Measurements from ENCODE around the gene DUS2. TPM values are rescaled to one million over a fixed set of nuclear protein-coding genes. Genes with fewer than 3 reads are reported as not detected.
"Not testable (repeated sequence)": the region's sequence is repeated elsewhere in the genome, so short reads cannot be mapped to it uniquely, and the experiment has no call there.

Gene DUS2
- total RNA-seq = 24.8 and 27.8 TPM in 2 replicates

DNA sequence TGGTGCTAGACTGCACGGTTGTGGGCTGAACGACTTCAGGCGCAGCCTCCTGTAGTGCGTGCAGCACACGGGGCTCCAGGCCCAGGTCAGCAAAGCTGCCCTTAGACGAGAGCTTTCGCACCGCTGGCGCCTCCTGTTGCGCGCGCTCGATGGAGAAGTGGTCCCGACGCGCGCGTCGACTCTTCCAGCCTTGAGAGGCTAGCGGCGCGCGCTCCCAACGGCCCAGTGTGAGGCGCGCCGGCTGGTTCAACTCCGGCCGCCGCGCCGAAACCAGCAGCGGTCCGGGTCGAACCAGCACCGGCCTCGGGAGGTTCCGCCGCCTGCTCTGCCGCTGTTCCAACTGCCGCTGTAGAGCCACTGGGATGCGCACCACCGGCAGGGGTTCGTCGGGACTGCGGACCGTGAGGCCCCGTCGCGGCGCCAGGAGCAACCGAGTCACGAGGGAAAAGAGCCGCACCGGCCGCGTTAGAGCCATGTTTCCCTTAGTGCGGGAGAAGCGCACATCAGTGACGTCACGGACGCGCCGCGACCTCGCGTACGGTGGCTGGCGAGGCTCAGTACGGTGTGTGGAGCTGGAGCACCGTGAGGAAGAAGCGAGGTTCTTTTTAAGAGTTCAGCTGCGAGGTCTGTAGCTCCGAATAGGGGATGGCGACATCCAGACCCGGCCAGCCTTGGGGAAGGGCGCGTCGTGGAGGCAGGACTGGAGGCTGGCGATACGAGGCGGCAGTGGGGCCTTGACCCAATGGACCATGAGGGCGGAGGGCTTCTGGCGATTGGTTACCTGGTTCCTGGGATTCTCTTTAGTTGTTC is at the start of gene DUS2, which contains the start of gene DDX28:
TSS of gene DUS2 (plus strand) at position 557 of the 810 bp plus-strand sequence. CDS start 14,740 bp downstream, outside the sequence.
TSS of gene DDX28 (minus strand) at position 505 of the 810 bp plus-strand sequence. CDS start at position 475, 30 bp downstream.
- intact Hi-C loops (cut with micrococcal nuclease) = loop anchor here (1.0 to 5.0 kb wide), 8 partner anchors 18 to 216 kb away; partner anchors contain the start of genes NFATC3, PSKH1, RANBP10 and TSNAXIP1

DNA sequence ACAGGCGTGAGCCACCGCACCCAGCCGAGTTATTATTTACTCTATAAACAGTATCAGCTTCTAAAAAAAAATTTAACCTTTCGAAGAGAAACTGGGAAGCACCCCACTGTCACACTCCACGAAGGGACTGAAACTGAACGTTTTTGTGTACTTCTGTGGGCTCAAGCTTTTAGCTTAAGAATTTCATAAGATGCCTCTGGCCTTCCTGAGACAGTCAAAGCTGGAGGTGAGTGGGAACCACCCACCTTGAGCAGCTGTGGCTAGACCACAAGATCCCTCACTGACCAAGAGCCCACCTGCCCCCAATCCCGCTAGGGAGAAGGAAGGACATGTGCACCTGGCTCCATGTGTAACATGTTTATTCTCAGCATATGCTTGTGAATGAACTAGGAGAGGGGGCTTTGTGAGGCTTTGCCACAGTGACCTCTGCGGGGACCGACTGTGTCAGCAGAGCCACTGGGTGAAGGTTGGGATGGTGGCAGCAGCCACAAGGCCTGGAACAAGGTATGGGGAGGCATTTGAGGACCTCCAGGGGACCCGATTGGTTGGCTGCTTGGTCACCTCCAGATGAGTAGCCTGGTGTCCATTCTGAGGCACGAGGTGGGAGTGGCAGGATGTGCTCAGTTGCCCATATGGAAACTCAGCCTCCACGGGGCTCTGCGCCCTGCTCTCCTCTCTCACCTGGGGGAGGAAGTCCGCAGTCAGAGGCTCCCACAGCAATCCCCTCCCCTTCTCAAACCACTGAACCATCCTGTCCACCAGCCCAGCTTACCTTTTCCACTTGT is 47.6 kb upstream of the DUS2 start:
- intact Hi-C loops (cut with micrococcal nuclease) = no loop called here

DNA sequence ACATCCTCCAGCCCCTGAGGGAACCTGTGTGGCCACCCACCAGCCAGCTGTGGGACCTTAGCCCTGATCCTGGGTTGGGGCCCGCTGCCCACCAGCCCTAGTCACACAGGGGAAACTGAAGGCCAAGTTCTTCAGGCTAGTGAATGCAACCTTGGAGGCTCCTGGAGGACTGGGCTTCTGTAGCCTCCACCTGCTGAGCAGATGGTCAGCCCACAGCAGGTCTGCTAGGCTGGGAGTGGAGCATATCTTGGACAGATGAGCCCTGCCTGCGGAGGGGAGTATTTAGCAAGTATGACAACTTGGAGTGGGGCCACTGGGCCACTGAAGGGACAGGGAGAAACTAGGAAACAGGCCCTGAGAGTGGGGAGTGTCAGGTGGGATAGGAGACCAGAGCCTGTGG is 46.9 kb upstream of the DUS2 start:
- intact Hi-C loops (cut with micrococcal nuclease) = no loop called here

DNA sequence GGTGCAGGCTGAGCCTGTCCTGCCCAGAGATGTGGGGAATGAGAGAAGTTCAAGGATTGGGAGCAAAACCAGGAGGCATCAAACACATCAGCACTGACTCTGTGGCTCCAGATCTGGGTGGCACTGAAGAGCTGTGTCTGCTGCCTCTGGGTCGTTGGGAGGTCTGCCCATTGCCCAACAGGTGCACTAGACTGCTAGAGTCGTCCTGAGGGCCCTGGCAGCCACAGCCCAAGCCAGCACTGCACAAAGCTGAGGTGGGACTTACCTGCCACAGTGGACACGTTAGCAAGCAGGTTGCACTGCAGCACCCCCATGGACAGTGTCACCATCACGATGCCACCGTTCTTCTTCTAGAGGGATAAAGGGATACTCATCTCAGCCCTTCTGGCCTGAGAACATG is 46.1 kb upstream of the DUS2 start:
- intact Hi-C loops (cut with micrococcal nuclease) = no loop called here

DNA sequence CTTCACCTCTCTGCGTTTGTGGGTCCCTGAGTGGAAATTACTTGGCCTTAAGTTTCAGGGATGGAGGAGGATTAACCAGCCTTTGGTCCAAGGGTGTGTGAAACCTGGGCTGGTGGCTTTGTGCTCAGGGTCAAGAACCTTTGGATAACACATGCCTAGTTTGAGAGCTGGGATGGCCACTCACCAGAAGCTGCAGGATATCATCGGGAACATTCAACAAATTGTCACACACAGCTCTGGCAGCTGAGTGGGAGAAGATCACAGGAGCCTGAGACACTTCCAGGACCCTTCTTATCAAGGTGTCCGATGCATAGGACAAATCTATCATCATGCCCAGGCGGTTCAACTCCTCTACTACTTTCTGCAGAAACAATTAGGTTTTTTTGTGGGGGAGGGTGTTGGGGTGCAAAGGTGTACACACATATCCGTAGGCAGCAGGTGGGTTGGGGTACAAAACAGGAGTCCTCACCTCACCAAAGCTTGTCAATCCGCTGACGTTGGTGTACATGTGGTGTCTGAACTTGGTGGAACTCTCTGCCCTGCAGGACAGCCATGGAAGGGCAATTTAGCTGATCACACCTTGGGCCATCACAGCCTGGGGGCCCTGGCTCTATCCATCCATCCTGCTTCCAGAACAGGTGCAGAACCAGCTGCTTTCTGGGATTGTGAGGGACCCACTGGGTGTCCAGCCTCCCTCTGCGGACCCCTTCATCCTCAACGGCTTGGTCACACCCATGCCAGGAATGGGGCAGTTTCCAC is 45.4 kb upstream of the DUS2 start:
- intact Hi-C loops (cut with micrococcal nuclease) = no loop called here

DNA sequence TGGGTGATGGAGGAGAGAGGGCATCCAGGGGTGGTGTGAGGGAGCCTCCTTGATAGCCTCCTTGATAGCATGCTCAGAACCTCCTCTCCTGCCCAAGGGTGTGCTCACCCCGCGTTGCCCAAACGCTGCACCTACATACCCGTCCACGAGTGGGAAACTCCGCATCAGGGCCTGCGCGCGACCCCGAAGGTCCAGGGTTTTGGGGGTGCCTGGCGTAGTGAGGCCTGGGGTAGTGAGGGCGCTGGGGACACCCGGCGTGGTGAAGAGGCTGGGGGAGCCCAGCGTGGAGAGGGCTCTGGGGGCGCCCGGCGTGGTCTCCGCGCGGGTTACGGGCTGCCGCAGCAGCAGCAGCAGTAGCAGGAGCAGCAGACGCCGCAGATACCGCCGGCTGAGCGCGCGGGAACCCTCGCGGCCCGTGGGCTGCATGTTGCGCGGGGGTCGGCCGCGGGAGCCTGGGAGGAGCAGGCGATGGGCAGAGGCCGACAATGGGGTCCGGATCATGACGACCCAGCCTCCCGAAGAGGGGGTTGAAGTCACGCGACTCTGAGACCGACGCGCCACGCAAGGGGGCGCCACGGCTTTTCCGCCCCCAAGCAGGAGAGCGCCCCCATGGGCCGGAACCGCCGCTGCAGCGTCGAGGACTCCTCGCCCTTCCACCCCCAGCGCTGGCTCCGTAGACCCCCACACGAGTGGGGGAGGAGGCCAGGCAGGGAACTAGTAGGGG is 43.0 kb upstream of the DUS2 start, which contains the start of gene DPEP3:
TSS of gene DPEP3 (minus strand) at position 545 of the 724 bp plus-strand sequence. CDS start at position 426, 119 bp downstream.
- intact Hi-C loops (cut with micrococcal nuclease) = no loop called here

DNA sequence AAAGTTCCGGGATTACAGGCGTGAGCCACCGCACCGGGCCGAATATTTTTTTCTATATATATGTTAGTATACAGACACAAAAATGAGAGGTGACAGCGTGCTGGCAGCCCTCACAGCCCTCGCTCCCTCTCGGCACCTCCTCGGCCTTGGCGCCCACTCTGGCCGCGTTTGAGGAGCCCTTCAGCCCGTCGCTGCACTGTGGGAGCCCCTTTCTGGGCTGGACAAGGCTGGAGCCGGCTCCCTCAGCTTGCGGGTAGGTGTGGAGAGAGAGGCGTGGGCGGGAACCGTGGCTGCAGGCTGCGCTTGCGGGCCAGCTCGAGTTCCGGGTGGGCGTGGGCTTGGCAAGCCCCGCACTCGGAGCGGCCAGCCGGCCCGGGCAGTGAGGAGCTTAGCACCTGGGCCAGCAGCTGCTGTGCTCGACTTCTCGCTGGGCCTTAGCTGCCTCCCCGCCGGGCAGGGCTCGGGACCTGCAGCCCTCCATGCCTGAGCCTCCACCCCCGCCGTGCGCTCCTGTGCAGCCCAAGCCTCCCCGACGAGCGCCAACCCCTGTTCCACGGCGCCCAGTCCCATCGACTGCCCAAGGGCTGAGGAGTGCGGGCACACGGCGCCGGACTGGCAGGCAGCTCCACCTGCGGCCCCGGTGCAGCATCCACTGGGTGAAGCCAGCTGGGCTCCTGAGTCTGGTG is 40.9 kb upstream of the DUS2 start:
- intact Hi-C loops (cut with micrococcal nuclease) = no loop called here

DNA sequence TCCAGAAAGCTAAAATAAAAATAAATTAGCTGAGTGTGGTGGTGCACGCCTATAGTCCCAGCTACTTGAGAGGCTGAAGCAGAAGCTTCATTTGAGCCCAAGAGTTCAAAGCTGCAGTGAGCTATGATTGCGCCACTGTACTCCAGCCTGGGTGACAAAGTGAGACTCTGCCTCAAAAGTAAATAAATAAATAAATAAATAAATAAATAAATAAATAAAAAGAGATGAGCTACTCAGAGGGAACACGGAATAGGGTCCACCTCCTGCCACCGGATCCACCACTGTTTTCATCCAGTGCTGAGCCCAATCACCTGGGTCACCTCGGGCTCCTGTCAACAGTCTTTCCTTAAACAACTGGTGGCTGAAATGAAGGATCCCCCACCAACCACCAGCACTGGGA is 36.1 kb upstream of the DUS2 start:
- intact Hi-C loops (cut with micrococcal nuclease) = no loop called here

DNA sequence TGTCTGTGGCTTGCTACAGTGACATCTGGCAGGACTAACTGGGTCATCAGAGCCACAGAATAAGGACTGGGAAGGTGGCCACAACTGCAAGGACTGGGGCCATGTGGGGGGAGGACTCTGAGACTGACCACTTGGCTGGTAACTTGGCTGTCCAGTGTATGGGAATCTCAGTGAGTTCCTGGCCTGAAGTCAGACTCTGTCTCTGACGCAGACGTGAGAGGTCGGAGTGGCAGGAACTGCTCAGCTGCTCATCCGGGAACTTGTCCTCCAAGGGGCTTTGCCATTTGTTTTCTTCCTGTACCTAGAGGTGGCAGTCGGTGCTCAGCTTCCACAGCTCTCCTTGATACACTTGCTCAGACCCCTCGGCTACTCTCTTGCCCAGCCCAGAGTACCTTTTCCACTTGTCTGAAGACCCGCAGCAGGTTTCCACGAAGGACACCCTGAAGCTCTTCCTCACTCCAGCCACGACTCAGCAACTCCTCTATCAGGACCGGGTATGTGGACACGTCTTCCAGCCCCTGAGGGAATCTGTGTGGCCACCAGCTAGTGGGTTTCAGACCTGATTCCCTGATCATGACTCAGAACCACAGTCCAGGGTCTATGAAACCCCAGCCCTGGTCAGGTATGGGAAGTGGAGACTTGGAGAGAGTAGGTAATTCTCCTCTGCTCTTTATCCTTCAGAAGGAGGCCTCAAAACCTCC is 35.5 kb upstream of the DUS2 start:
- intact Hi-C loops (cut with micrococcal nuclease) = no loop called here

DNA sequence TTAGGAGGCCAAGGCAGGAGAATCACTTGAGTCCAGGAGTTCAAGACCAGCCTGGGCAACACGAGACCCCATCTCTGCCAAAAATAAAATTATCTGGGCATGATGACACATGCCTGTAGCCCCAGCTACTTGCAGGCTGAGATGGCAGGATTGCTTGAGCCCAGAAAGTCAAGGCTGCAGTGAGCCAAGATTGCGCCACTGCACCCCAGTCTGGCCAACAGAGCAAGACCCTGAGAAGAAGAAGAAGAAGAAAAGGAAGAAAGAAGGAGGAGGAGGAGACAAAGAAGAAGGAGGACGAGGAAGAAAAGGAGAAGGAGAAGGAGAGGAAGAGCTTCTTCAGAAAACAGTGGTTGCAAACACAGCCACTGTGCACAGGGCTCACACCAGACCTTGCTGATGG is 34.4 kb upstream of the DUS2 start:
- intact Hi-C loops (cut with micrococcal nuclease) = no loop called here

DNA sequence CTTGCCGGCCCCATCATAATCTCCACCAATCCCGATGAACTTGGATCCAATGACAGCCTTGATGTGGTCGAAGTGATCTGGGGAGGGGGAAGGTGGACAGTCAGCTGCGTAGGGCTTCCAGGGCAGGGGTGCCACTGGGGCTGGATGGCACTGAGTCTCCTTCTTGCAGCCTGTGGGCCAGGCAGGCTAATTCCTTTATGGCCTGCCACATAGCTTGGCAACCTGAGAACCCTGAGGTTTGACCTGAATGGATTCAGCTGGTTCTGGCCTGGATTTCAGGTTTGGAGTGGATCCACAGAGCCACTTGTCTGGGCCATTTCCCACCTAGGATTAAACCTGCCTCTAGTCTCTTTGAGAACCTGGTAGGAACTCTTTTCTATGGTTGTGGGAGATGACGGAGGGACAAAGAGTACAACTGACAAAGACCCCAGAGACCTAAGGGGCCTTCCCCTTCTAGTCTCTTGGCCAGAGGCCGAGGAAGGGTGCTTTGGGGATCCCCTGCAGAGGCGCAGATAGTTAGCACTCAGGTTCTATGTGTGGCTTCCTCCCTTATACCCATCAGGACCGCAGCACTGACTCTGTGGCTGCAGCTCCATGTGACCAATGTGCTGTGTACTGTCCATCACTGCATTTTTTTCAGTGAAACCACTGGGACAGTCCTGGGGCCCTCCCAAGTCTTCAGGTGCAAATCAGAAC is 33.6 kb upstream of the DUS2 start:
- intact Hi-C loops (cut with micrococcal nuclease) = no loop called here

DNA sequence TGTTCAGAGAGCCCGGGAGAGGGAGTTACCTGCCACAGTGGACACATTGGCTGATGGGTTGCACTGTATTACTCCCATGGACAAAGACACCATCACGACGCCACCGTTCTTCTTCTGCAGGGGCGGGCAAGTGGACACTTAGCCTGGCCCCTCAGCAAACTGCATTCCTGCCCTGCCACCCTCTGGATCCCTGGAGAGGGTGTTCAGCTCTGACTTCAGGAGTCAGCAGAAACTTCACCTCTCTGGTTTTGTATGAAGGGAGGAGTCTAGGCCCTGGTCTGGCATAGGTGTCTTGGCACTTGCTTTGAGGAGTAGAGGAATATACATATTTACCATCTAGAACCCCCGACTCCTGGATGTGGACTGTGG is 33.1 kb upstream of the DUS2 start:
- intact Hi-C loops (cut with micrococcal nuclease) = no loop called here

DNA sequence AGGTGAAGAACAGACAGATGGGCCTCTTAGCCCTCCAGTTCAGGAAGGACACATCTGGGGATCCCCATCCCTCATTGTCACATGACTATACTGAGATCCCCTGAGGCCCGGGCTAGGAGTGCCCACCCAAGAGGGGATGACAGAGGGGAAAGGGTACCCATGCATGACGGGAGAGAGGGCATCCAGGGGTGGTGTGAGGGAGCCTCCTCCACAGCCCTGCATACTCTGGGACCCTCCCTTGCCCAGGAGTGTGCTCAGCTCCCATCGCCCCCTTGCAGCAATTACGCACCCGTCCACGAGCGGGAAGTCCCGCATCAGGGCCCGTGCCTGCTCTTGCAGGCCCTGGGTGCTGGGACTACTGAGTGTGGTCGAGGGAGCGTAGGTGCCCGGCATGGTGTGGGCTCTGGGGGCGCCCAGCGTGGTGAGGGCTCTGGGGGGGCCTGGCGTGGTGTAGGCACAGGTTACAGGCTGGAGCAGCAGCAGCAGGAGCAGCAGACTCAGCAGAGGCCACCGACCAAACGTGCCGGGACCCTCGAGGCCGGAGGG is 30.4 kb upstream of the DUS2 start:
- intact Hi-C loops (cut with micrococcal nuclease) = loop anchor here (1.0 kb wide), 10 partner anchors 9 to 471 kb away; partner anchors contain the start of genes DDX28, DUS2 and NFATC3

DNA sequence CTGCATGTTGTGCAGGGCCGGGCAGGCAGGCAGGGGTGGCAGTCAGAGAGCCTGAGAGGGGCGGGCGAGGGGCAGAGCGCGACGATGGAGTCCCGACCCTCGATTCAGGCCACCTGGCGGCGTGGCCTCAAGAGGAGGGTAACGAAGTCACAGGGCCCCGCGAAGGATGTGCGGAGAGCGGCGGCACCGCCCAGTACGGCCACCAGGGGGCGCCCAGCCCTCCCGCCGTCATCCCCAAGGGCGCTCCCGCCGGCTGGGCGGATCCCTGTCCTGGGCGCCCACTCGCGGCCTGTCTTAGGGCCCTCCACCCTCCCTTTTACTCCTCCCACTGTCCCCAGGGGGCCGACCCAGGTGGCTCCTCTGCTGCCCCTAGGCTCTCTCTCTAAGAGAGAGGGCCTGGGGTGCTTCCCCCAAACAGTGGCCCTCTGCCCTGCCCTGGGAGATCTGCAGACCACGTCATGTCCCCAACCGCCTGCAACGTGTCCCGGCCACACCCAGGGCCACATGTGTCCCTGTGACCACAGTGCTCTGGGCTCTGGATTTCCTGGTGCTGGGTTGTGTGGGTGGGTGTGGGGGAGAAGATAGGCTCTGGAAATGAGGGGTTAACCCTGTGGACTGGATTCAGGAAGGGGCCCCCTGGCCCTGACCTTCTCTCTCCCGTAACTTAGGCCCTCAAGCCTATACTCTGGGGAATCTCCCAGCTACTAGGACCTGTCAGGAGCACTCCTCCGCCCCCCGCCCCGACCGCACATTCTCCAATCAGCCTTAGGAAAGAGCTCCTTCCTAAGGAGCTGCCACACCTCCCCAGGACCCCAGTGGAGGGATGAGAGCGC is 29.7 kb upstream of the DUS2 start:
- intact Hi-C loops (cut with micrococcal nuclease) = loop anchor here (1.0 kb wide), 10 partner anchors 10 to 472 kb away; partner anchors contain the start of genes DDX28, DUS2 and NFATC3

DNA sequence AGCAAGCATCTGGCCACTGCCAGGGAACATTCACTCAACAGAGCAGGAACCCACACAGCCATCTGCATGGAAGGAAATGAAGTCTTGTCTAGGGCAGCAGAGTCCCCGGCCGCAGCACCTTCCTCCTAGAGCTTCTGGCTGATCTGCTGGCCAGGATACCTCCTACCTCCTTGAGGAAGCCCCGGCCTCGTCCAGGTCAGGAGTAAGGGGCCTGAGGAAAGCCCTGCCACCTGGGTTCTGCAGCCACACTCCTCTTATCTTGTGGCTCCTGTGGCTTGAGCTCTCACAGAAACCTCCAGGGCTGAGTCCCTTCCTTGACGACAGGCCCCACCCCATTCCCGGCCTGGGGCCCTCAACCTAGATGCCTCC is 29.1 kb upstream of the DUS2 start:
- intact Hi-C loops (cut with micrococcal nuclease) = not testable (repeated sequence)

DNA sequence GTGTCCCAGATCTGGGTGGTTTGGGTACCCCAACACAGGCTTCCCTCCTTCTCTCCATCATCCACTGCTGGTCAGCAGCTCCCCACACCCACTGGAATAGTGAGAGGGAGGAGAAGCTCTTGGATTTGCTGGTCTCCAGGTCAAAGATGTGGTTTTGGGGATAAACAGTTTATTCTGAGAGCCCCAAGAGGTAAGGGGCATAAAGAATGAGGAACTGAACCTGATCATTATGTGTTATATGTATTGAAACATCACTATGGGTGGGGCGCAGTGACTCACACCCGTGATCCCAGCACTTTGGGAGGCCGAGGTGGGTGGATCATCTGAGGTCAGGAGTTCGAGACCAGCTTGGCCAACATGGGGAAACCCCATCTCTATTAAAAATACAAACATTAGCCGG is 27.7 kb upstream of the DUS2 start:
- intact Hi-C loops (cut with micrococcal nuclease) = no loop called here

DNA sequence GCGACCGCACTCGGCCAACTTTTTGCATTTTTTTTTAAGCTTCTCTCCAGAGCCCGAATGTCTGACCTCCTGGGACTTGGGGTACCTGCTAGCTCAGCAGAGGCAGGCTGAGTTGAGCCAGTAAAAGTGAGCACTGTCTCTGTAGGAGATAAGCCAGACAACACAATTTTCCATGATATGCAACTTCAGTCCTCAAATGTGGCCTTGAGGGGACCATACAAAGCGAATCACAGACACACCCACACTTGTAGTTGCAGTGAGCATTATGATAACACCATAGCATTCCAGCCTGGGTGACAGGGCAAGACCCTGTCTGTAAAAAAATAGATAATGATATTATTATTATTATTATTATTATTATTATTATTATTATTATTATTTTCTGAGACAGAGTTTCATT is 26.4 kb upstream of the DUS2 start:
- intact Hi-C loops (cut with micrococcal nuclease) = no loop called here
